ENCODE data around the gene ARHGEF25.

ARHGEF25 gene

GRCh38 chr12:57610554-57611107 is 604 bp upstream of the ARHGEF25 start:
- peak; percentile 55 for DNase-seq (ENCODE audit: low spot score)
- TF ChIP-seq CTCF (IDR thresholded peaks at IDR 0.05; ENCODE audit: extremely low read depth, missing control alignments): no peak

- TF ChIP-seq CTCF (IDR thresholded peaks at IDR 0.05; ENCODE audit: extremely low read depth, missing control alignments): no peak
- peak; percentile 32 for DNase-seq (ENCODE audit: low spot score)
Observed at GRCh38 chr12:57611827-57612710, 834 bp downstream of the ARHGEF25 start.

GRCh38 chr12:57612711-57613426 is 1.6 kb downstream of the ARHGEF25 start:
- DNase-seq (ENCODE audit: low spot score): peak; percentile 29
- no peak for TF ChIP-seq CTCF (IDR thresholded peaks at IDR 0.05; ENCODE audit: extremely low read depth, missing control alignments)

GRCh38 chr12:57613427-57614109 is 2.3 kb downstream of the ARHGEF25 start:
- DNase-seq (ENCODE audit: low spot score): peak; percentile 13
- no peak for TF ChIP-seq CTCF (IDR thresholded peaks at IDR 0.05; ENCODE audit: extremely low read depth, missing control alignments)

GRCh38 chr12:57614178-57614947 is 3.1 kb downstream of the ARHGEF25 start:
- TF ChIP-seq CTCF (IDR thresholded peaks at IDR 0.05; ENCODE audit: extremely low read depth, missing control alignments): no peak
- peak; percentile 90 for DNase-seq (ENCODE audit: low spot score)

- no peak for DNase-seq (ENCODE audit: low spot score)
- TF ChIP-seq CTCF (IDR thresholded peaks at IDR 0.05; ENCODE audit: extremely low read depth, missing control alignments): no peak
Observed at GRCh38 chr12:57614948-57615500, 3.8 kb downstream of the ARHGEF25 start.

All from GM20000 (cell line).